Activated gamma-delta T cell (primary cell): ENCODE results near the gene RHNO1.

Experiments used
- DNase-seq: peaks from one replicate; lab custom pipeline; 2025; lab: John Stamatoyannopoulos, UW

Gene RHNO1

DNA sequence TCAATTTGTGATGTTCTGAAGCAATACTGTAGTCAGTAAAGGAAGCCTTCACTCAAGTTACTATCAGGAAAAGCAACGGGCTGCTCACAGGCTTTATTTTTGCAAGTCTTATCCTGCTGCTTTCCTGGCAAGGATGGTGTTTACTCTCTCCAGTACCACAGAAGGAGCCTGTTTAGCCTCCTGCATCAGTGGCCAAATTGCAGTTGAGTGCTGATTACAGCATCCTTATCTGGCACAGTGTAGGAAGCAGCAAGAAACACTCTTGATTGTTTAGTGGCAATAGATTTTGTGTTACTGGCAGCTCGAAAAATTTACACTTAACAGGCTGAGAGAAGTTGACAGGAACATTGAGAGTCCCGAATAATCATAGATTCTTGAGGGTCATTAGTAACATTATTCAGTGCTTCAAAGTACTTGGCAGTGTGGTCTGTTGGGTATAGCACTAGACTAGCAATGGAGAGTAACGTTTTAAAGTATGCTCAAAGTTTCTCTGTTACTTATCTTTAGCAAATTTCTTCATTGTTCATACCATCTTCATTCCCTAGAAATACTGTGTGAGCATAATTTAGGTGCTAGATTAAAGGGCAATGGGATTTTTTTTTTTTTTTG lies 25.4 kb downstream of the RHNO1 start:
- no peak for DNase-seq

DNA sequence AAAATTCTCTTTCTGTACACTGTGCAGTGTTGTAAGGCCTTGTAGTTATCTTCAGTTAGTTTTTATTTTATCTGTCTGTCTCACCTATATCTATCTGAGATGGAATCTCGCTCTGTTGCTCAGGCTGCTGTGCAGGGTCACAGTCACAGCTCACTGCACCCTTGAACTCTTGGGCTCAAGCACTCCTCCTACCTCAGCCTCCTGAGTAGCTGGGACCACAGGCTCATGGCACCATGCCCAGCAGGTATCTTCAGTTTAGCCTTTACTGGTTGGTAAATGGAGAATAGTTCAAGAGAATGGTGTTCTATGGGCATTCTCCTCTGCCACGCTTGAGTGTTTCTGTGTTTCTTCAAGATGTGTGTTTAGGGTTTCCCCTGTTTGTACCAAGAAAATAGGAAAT lies 27.2 kb downstream of the RHNO1 start:
- no peak for DNase-seq

DNA sequence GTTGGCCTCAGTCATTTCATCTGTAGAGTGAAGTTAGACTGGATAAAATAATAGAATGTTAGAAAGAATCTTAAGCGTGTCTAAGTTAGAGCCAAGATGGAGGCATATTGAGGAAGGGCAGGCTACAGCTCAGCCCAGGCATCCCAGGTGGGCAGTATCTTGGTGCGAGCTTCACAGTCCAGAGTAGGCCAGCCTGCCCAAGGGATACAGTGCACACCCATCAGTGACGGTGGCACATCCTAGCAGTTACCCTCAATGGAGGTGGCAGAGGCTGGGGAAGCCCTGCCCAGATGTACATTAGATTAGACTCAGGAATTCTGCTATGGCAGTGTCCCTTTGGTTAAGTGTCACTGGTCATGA lies 35.2 kb downstream of the RHNO1 start:
- DNase-seq: no peak

DNA sequence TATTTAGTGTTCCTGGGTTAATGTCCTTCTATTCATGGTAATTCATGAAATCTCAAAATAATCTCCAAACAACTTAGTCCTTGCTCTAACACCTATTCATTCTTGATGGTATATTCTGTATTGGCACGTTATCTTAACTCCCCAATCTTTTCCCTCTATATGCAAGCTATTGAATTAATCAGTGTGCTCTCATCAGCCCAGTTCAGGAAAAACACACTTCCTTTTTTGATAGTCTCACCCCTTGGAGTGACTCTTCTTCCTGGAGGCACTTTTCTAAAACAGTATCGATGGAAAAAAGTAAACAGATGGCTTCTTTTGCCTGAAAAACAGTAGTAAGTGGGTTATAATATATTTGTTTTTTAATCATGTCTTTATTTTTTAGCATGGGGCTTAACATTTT lies 42.2 kb downstream of the RHNO1 start:
- DNase-seq: no peak

DNA sequence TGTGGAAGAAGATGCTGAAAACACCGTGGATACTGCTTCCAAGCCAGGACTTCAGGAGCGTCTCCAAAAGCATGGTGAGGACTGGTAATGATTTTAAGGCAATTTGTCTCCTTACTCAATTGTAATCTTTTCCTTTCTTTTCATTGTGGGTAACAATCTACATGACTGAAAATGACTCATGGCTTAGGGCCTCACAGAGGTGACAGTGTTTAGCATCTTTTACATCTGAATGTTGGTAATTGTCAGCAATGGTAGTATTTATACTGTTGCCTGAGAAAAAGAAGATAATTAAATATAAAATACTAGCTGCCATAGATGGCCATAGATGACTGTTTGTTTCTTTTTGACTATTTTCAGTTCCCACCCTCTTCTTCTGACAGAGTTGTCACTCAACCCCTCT lies 45.3 kb downstream of the RHNO1 start:
- DNase-seq: no peak

DNA sequence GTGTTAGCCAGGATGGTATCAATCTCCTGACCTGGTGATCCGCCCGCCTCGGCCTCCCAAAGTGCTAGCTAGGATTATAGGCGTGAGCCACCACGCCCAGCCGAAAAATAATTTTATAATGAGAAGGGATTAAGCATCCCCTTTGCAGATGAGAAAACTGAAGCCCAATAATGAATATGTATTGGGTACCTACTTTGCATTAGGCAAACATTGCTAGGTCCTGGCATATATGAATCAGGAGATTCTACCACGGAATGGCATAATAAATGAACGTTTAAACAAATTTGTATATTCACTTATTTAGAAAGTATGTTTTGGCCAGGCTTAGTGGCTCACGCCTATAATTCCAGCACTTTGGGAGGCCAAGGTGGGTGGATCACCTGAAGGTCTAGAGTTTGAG lies 46.0 kb downstream of the RHNO1 start:
- no peak for DNase-seq

DNA sequence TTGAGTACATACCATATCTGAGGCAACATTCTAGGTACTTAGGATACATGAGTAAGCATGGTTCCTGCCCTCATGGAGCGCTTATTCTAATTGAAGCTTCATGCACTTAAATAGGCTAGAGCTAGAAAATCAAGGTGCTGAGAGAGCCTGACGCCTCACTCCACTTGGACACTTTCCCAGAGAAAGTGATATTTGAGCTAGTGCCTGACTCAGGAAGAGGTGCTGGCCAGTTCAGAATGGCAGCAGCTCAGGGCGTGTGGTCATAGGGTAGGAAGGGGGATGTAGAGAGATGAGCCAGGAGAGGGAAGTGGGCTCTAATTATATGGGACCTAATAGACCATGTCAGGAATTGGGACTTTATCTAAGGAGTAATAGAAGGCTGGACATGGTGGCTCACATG lies 47.0 kb downstream of the RHNO1 start:
- no peak for DNase-seq

DNA sequence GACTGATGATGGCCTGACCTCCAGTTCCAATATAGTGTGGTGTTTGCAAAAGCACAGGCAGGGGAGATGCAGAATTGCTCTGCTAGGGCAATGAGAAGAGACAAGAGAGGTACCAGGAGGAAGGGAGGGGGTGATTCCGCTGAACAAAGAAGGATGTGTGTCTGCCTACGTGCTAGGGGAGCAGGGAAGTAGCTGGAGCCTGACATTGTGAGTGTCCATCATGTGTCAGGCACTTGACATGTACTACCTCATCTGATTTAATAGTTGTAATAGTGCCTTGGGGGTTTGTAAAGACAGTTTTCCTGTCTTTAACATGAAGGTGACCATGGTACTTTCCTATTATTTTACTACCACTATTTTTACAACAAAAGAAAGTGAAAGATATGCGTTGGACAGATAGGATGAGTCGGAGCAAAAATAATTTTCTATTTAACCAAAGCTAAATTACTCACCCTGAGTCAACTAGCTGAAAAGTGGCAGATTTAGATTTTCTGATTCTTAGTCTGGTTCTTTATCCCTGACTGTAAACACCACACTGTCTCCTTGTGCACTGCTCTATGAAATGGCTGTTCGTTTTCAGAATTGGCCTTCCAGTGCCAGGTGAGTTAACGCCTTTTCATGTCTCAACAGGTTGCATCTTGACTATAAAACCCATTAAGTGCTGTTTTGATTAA lies 48.4 kb downstream of the RHNO1 start:
- DNase-seq: no peak

DNA sequence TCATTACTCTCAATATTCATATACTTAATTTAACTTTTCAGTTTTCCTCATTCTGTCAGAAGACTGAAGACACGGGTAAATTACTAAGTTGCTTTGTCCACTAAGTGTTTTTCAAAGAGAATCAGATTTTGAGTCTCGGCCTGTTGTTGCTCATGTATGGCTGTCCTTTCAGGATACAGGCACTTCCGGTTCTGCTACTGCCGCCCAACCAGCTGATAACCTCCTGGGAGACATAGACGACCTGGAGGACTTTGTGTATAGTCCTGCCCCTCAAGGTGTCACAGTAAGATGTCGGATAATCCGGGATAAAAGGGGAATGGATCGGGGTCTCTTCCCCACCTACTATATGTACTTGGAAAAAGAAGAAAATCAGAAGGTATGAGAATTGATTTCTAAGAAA lies 53.8 kb downstream of the RHNO1 start:
- no peak for DNase-seq

DNA sequence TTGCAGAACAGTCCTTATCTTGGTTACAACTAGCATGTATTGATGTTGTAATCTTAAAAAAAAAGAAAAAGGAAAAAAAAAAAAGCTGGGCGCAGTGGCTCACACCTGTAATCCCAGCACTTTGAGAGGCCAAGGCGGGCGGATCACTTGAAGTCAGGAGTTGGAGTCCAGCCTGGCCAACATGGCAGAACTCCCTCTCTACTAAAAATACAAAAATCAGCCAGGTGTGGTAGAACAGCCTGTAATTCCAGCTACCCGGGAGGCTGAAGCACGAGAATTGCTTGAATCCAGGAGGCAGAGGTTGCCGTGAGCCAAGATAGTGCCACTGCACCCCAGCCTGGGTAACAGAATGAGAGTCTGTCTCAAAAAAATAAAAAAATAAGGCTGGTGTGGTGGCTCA lies 56.6 kb downstream of the RHNO1 start:
- DNase-seq: no peak

DNA sequence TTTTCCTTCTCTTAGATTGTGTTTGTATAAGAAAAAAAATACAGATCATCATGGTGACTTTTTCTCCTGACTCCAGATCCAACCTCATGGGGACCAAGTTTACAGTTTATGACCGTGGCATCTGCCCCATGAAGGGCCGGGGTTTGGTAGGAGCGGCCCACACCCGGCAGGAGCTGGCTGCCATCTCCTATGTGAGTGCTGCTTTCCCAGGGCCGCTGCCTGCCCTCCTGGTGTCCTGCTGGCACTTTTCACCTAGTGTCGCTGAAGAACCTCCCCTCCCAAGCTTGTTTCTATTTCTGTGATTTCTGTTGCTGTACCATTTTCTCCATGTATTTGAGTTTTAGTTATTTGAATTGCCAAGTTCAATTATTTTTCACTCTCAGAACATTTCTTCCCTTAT lies 57.3 kb downstream of the RHNO1 start:
- no peak for DNase-seq

DNA sequence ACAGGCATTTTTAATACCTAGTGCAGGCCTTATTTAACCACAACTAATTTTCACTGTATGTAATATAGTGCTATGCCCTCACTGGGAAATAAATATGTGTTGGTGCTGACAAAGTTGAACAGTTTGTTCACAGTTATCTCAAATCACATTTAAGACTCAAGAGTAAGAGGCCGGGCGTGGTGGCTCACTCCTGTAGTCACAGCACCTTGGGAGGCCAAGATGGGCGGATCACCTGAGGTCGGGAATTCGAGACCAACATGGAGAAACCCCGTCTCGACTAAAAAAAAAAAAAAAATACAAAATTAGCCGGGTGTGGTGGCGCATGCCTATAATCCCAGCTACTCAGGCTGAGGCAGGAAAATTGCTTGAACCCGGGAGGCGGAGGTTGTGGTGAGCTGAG lies 59.3 kb downstream of the RHNO1 start:
- no peak for DNase-seq

DNA sequence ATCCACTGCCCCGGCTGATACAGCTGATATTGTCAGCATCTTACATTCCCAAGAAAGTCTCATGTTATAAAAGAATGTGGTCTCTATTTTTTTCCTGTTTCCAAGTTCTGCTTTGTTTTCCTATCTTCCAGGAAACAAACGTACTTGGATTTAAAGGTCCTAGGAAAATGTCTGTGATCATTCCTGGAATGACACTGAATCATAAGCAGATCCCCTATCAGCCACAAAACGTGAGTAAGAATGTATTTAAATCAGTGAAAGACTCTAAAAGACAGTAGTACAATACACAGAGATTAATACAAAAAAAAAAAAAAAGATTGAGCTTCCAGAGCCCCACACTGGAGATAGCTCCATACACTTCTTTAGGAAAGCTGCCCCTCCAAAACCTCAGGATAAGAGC lies 60.5 kb downstream of the RHNO1 start:
- DNase-seq: no peak
